BLaER1 treated with 17β-estradiol and CSF1 and Interleukin-3, amounts not matched to agents 10 nM and 100 nM (cell line): ENCODE measurements around the gene LGI4.
A peak's percentile ranks its signal among the peaks of the same experiment; 100 is the strongest.

Source experiments
- H3K27ac ChIP-seq, 11 experiments: shearing (Covaris generic); formaldehyde crosslinking; 2 replicates each; pipeline ENCODE4 v1.8.1; 2022
- H3K27me3 ChIP-seq, 11 experiments: shearing (Covaris generic); formaldehyde crosslinking; 2 replicates each; pipeline ENCODE4 v1.8.1; 2022
- H3K36me3 ChIP-seq, 11 experiments: shearing (Covaris generic); formaldehyde crosslinking; 2 replicates each; pipeline ENCODE4 v1.8.1; 2022
- H3K4me1 ChIP-seq, 10 experiments: shearing (Covaris generic); formaldehyde crosslinking; 2 replicates each; pipeline ENCODE4 v1.8.1; 2022
- H3K4me2 ChIP-seq, 11 experiments: shearing (Covaris generic); formaldehyde crosslinking; 2 replicates each; pipeline ENCODE4 v1.8.1; 2022
- H3K4me3 ChIP-seq, 10 experiments: shearing (Covaris generic); formaldehyde crosslinking; 2 replicates each; pipeline ENCODE4 v1.8.1; 2022
- H3K9ac ChIP-seq, 11 experiments: shearing (Covaris generic); formaldehyde crosslinking; 2 replicates each; pipeline ENCODE4 v1.8.1; 2022
- H3K9me3 ChIP-seq, 11 experiments: shearing (Covaris generic); formaldehyde crosslinking; replicated peaks in 1 of 11; 2 replicates each; pipeline ENCODE4 v1.8.1; 2022
- H4K20me1 ChIP-seq, 11 experiments: shearing (Covaris generic); formaldehyde crosslinking; 2 replicates each; pipeline ENCODE4 v1.8.1; 2022
- Cebpa-rat ChIP-seq, 11 experiments: shearing (Covaris generic); IDR thresholded peaks; 2 replicates each; pipeline ENCODE4 v1.8.1; 2022

LGI4 gene

GRCh38 chr19:35149463-35149862 lies 14.6 kb upstream of the LGI4 start:
- H3K4me1 ChIP-seq: peaks cover 36 to 63% (median 51%) of the 10 kb centered on the region in 10 experiments
- H3K27me3 ChIP-seq: peaks cover 0 to 8% (median 0%) of the 10 kb centered on the region in 11 experiments; a peak in 7 of 22 replicates
- H3K36me3 ChIP-seq: no peaks in the 10 kb centered on the region
- no peak overlapping the region for H3K27ac ChIP-seq
- H4K20me1 ChIP-seq: 0 out of 22 replicates have a peak, but pooled peaks cover 0 to 5% (median 0%) of the 10 kb centered on the region in 11 experiments
- no peak for TF ChIP-seq Cebpa-rat (IDR thresholded peaks at IDR 0.05)
- no peak overlapping the region for H3K4me3 ChIP-seq
- no peak overlapping the region for H3K4me2 ChIP-seq
- no peak overlapping the region for H3K9ac ChIP-seq
- no peaks in the 10 kb centered on the region for H3K9me3 ChIP-seq

GRCh38 chr19:35146746-35147459 lies 12.0 kb upstream of the LGI4 start:
- Histone ChIP-seq H3K4me3 (no peak overlapping the region), H3K27ac (peak overlapping the region in 4 of 11 experiments; percentile 4 to 35 (median 19); a peak in 5 of 22 replicates), H3K4me2 (peak overlapping the region in 8 of 11 experiments; percentile 0 to 62 (median 37); a peak in 15 of 22 replicates), H4K20me1 (peaks cover 0 to 5% (median 0%) of the 10 kb centered on the region in 11 experiments; a peak in 2 of 22 replicates), H3K4me1 (peaks cover 23 to 61% (median 50%) of the 10 kb centered on the region in 10 experiments), H3K36me3 (no peaks in the 10 kb centered on the region), H3K9ac (no peak overlapping the region), H3K27me3 (peaks cover 8 to 31% (median 18%) of the 10 kb centered on the region in 11 experiments; a peak in 20 of 22 replicates), H3K9me3 (no peaks in the 10 kb centered on the region)
- no peak for TF ChIP-seq Cebpa-rat (IDR thresholded peaks at IDR 0.05)

GRCh38 chr19:35144600-35145436 lies 10.0 kb upstream of the LGI4 start:
- peaks cover 0 to 5% (median 0%) of the 10 kb centered on the region in 11 experiments; a peak in 2 of 22 replicates for H4K20me1 ChIP-seq
- H3K36me3 ChIP-seq: no peaks in the 10 kb centered on the region
- H3K4me2 ChIP-seq: peak overlapping the region in 9 of 11 experiments; percentile 41 to 91 (median 89); a peak in 17 of 22 replicates
- H3K4me1 ChIP-seq: peaks cover 29 to 66% (median 62%) of the 10 kb centered on the region in 10 experiments
- no peak overlapping the region for H3K4me3 ChIP-seq
- no peak for TF ChIP-seq Cebpa-rat (IDR thresholded peaks at IDR 0.05)
- H3K27ac ChIP-seq: no peak overlapping the region
- H3K9ac ChIP-seq: no peak overlapping the region
- H3K27me3 ChIP-seq: peaks cover 9 to 36% (median 22%) of the 10 kb centered on the region in 11 experiments; a peak in 20 of 22 replicates
- no peaks in the 10 kb centered on the region for H3K9me3 ChIP-seq

- Histone ChIP-seq H3K4me1 (peaks cover 34 to 72% (median 66%) of the 10 kb centered on the region in 10 experiments), H3K4me2 (peak overlapping the region in 10 of 11 experiments; percentile 9 to 91 (median 88); a peak in 17 of 22 replicates)
These were observed 9.4 kb upstream of the LGI4 start for GRCh38 chr19:35144259-35144599.

GRCh38 chr19:35143818-35144217 lies 9.0 kb upstream of the LGI4 start:
- Histone ChIP-seq H3K27ac (no peak overlapping the region), H3K9me3 (no peaks in the 10 kb centered on the region), H4K20me1 (peaks cover 0 to 5% (median 0%) of the 10 kb centered on the region in 11 experiments; a peak in 2 of 22 replicates), H3K4me3 (no peak overlapping the region), H3K4me1 (peaks cover 36 to 76% (median 70%) of the 10 kb centered on the region in 10 experiments), H3K27me3 (peaks cover 9 to 36% (median 22%) of the 10 kb centered on the region in 11 experiments; a peak in 20 of 22 replicates), H3K9ac (0 out of 22 replicates have a peak overlapping the region, but pooled peaks of 1 of the 11 experiments have one; percentile 39), H3K36me3 (no peaks in the 10 kb centered on the region), H3K4me2 (peak overlapping the region in 10 of 11 experiments; percentile 9 to 91 (median 88); a peak in 17 of 22 replicates)
- TF ChIP-seq Cebpa-rat (IDR thresholded peaks at IDR 0.05): no peak

More at GRCh38 chr19:35144259-35144599, 9.4 kb upstream of the LGI4 start:
- Histone ChIP-seq H3K9ac (no peak overlapping the region), H3K4me3 (no peak overlapping the region), H3K9me3 (no peaks in the 10 kb centered on the region), H3K27me3 (peaks cover 9 to 36% (median 22%) of the 10 kb centered on the region in 11 experiments; a peak in 20 of 22 replicates), H3K27ac (no peak overlapping the region), H4K20me1 (peaks cover 0 to 5% (median 0%) of the 10 kb centered on the region in 11 experiments; a peak in 2 of 22 replicates), H3K36me3 (no peaks in the 10 kb centered on the region)
- TF ChIP-seq Cebpa-rat (IDR thresholded peaks at IDR 0.05): no peak

- TF ChIP-seq Cebpa-rat (IDR thresholded peaks at IDR 0.05): no peak
- H3K36me3 ChIP-seq: no peaks in the 10 kb centered on the region
- H4K20me1 ChIP-seq: peaks cover 0 to 5% (median 0%) of the 10 kb centered on the region in 11 experiments; a peak in 2 of 22 replicates
- H3K27ac ChIP-seq: no peak within 1 kb of the TSS
- peak within 1 kb of the TSS in 8 of 11 experiments; percentile 38 to 68 (median 56); a peak in 12 of 22 replicates for H3K9ac ChIP-seq
- peak within 1 kb of the TSS; percentile 90 to 98 (median 95) for H3K4me2 ChIP-seq
- H3K4me1 ChIP-seq: peaks cover 36 to 81% (median 74%) of the 10 kb centered on the region in 10 experiments
- peaks cover 9 to 36% (median 22%) of the 10 kb centered on the region in 11 experiments; a peak in 20 of 22 replicates for H3K27me3 ChIP-seq
- H3K4me3 ChIP-seq: peak within 1 kb of the TSS; percentile 34 to 64 (median 50); a peak in 19 of 20 replicates
- H3K9me3 ChIP-seq: no peaks in the 10 kb centered on the region
These were observed 8.4 kb upstream of the LGI4 start, which contains the start of gene FXYD7 for GRCh38 chr19:35143231-35143715. TSS of gene FXYD7 (plus strand) at chr19:35143255. CDS start at chr19:35143334, 79 bp downstream.

GRCh38 chr19:35142606-35143230 lies 7.9 kb upstream of the LGI4 start:
- Histone ChIP-seq H3K4me2 (peak overlapping the region; percentile 90 to 98 (median 95)), H3K27me3 (peaks cover 9 to 36% (median 22%) of the 10 kb centered on the region in 11 experiments; a peak in 20 of 22 replicates), H3K4me1 (peaks cover 36 to 86% (median 80%) of the 10 kb centered on the region in 10 experiments), H4K20me1 (peaks cover 0 to 5% (median 0%) of the 10 kb centered on the region in 11 experiments; a peak in 2 of 22 replicates), H3K36me3 (no peaks in the 10 kb centered on the region), H3K4me3 (peak overlapping the region; percentile 34 to 64 (median 50); a peak in 19 of 20 replicates), H3K9ac (peak overlapping the region in 8 of 11 experiments; percentile 38 to 68 (median 56); a peak in 12 of 22 replicates), H3K9me3 (no peaks in the 10 kb centered on the region), H3K27ac (no peak overlapping the region)
- TF ChIP-seq Cebpa-rat (IDR thresholded peaks at IDR 0.05): no peak
